TTC549 (cell line): ENCODE measurements around the gene TMEM59.
"Not testable (repeated sequence)": the region's sequence is repeated elsewhere in the genome, so short reads cannot be mapped to it uniquely, and the experiment has no call there.

Experiments
- FAIRE-seq: peaks from 2 replicates; lab custom pipeline; 2012; peaks lifted over from hg19 to GRCh38; lab: Jason Lieb, UNC

Gene TMEM59

DNA sequence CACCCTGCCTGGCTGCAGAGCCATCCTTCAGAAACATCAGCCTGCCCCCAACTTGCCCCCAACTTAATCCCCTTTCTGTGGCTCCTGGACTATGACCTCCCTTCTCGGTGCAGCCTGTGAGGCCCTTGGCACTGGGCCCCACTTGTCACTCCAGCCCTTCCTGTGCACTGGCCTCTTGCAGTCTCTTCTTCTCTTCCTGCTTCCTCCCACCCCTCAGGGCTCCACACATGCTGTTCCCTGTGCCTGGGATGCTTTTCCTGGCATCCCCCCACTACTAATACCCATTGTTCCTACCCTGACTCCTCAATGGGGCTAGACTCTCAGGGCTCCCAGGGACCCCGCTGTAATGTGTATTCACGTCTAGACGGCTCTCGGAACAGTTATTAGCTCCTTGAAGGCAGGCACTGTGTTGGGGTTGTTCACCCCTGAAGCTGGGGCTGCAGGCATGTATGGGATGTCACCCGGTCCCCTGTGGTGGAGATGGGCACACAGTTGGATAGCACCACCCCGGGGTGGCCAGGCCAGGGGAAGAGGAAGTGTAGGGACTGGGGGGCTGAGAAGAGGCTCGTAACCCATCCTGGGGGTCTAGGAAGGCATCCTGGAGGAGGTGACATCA, 39.5 kb downstream of the TMEM59 start:
- no peak for FAIRE-seq

- FAIRE-seq = no peak
Observed at GRCh38 chr1:54012863-54013262, 40.1 kb downstream of the TMEM59 start.

GRCh38 chr1:54012008-54012325, 41.0 kb downstream of the TMEM59 start:
- FAIRE-seq = no peak

- FAIRE-seq = no peak
Observed at GRCh38 chr1:54011316-54012007, 41.5 kb downstream of the TMEM59 start.

GRCh38 chr1:54010415-54011117, 42.4 kb downstream of the TMEM59 start:
- no peak for FAIRE-seq

- FAIRE-seq = no peak
Observed at GRCh38 chr1:54009406-54009805, 43.6 kb downstream of the TMEM59 start.

DNA sequence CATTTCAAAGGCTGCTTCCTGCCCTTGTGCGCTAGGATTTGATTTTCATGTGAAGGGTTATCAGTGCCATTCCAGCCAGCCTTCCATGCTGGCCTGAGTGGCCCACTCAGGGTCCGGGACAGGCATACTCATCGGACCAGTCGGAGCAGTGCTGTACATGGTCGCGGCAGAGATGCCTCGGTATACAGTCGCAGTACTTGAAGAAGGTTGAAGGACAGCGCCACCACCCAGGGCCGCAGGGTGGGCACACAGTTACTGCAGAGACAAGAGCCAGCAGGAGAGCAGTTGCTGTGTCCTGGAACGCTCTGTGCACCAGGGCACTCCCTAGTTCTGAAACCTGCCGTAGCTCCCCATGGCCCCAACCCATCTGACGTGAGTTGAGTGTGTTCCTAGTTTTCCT, 44.1 kb downstream of the TMEM59 start:
- FAIRE-seq = no peak

DNA sequence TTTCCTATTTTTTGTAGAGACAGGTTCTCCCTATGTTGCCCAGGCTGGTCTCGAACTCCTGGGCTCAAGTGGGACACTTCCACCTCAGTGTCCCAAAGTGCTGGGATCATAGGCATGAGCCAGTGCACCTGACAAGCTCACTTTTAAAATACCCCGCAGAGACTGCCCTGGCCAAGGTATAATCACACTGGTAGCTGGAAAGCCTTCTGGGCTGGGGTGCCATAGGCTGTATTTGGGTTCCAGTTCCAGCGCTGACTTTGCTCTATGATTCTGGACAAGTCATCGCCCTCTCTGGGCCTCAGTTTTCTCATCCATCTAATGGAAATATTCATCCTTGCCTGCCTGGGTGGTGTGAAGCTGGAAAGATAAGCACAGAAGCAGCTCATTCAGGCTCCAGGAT, 45.4 kb downstream of the TMEM59 start:
- FAIRE-seq = no peak

- FAIRE-seq = no peak
Observed at GRCh38 chr1:54006508-54006907, 46.5 kb downstream of the TMEM59 start.

DNA sequence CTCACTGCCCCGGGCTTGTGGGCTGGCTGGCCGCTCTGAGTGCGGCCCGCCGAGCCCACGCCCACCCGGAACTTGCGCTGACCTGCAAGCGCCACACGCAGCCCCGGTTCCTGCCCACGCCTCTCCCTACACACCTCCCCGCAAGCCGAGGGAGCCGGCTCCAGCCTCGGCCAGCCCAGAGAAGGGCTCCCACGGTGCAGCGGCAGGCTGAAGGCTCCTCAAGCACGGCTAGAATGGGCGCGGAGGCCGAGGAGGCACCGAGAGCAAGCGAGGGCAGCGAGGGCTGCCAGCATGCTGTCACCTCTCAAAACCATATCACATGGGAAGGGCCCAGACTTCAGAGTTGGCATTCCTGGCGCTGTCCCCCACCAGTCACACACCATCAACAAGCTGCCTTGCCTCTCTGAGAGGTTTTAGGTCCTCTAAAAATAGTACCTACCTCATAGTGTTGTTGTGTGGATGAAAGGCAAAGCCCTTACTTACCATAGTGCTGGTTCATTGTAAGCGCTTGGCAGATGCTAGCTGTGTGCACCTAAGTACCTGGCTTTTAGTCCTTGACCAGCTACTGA, 48.4 kb downstream of the TMEM59 start:
- no peak for FAIRE-seq

DNA sequence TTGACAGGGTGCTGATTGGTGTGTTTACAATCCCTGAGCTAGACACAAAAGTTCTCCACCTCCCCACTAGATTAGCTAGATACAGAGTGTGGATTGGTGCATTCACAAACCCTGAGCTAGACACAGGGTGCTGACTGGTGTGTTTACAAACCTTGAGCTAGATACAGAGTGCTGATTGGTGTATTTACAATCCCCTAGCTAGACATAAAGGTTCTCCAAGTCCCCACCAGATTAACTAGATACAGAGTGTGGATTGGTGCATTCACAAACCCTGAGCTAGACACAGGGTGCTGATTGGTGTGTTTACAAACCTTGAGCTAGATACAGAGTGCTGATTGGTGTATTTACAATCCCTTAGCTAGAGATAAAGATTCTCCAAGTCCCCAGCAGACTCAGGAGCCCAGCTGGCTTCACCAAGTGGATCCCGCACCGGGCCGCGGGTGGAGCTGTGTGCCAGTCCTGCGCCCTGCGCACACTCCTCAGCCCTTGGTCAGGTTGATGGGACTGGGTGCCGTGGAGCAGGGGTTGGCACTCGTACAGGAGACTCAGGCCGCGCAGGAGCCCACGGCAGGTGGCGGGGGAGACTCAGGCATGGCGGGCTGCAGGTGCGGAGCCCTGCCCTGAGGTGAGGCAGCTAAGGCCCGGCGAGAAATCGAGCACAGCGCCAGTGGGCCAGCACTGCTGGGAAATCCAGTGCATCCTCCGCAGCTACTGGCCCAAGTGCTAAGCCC, 49.1 kb downstream of the TMEM59 start:
- not testable (repeated sequence) for FAIRE-seq

DNA sequence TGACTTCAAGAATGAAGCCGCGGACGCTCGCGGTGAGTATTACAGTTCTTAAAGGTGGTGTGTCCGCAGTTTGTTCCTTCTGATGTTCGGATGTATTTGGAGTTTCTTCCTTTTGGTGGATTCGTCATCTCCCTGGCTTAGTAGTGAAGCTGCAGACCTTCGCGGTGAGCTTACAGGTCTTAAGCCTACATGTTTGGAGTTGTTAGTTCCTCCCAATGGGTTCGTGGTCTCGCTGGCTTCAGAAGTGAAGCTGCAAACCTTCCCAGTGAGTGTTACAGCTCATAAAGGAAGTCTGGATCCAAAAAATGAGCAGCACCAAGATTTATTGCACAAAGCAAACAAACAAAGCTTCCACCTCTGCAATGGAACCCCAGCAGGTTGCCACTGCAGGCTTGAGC, 49.8 kb downstream of the TMEM59 start:
- FAIRE-seq = no peak

GRCh38 chr1:54002544-54003248, 50.3 kb downstream of the TMEM59 start:
- no peak for FAIRE-seq

DNA sequence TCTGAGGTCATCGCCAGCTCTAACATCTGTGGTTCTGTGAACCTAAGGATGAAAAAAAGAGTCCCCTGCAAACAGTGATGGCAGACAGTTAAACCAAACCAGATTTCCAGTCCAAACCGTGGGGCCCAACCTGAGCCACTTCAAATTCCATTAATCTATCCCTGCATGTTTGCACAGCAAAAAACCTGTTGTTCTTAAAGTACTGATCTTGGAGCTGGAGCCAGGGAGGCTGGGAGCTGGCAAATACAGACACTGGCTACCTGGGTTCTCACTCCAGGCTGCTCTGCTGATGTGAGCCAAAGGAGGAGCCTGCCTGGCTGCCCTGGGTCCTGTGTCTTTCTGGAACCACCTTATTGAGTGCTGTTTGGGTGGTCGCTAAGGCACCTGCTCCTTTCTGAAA, 51.4 kb downstream of the TMEM59 start:
- FAIRE-seq = no peak

DNA sequence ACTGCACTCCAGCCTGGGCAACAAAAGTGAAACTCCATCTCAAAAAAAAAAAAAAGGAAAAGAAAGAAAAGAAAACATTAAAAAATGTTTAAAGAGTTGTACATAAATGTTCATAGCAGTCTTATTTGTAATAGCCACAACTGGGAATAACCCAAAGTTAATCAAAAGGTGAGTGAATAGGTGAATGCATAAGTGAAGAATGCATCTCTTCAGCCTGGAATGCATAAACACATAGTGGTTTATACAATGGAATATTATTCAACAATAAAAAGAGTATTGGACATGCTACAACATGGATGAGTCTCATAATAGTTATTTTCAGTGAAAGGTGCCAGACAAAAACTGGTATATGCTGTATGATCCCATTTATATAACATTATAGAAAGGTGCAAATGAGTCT, 53.1 kb downstream of the TMEM59 start:
- FAIRE-seq = no peak

DNA sequence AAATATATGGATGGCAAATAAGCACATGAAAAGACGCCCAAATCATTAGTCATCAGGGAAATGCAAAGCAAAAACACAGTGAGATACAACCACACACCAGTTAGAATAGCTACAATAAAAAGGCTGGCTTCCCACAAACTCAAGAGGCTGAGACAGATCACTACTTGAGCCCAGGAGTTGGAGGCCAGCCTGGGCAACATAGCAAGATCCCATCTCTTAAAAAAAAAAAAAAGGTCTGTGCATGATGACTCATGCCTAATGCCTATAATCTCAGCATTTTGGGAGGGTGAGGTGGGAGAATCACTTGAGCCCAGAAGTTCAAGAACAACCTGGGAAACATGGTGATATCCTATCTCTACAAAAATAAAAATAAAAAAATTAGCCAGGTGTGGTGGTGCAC, 54.8 kb downstream of the TMEM59 start:
- FAIRE-seq = no peak

- FAIRE-seq = no peak
Observed at GRCh38 chr1:53995683-53996082, 57.3 kb downstream of the TMEM59 start.

DNA sequence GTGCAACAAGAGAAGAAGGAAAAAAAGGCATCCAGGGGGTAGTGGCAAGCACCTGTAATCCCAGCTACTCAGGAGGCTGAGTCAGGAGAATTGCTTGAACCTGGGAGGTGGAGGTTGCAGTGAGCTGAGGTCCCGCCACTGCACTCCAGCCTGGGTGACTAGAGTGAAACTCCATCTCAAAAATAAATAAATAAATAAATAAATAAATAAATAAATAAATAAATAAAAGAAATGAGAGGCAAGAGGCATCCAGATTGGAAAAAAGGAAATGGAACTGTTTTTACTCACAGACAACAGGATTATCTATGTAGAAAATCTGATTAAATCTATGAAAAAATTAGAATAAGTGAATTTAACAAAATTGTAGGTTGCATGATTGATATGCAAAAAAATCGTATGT, 58.5 kb downstream of the TMEM59 start:
- FAIRE-seq = not testable (repeated sequence)

- no peak for FAIRE-seq
Observed at GRCh38 chr1:53992085-53992874, 60.7 kb downstream of the TMEM59 start.

DNA sequence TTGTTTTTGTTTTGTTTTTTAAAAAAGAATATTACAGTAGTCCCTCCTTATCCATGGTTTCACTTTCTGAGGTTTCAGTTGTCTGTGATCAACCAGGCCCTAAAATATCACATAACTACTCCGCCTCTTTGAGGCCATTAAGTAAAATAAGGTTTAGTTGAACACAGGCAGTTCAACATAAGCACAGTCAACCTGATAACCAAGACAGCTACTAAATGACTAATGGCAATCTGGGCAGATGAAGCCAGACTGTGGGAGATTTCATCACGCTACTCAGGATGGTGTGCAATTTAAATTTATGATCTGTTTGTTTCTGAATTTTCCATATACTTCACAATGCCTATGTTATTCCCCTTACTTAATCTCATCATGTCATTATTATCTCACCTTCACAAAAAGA, 65.1 kb downstream of the TMEM59 start:
- no peak for FAIRE-seq

- FAIRE-seq = no peak
Observed at GRCh38 chr1:53986458-53986857, 66.5 kb downstream of the TMEM59 start.
